PC-9 (cell line): Measurements from ENCODE around the gene MYO5C. TPM values are rescaled to one million over a fixed set of nuclear protein-coding genes. Genes with fewer than 3 reads are reported as not detected.

Source experiments
- BruUV-seq: library from RNA; stranded (reverse); fragments of 400-500 nt; replicated peaks from 2 replicates; lab custom pipeline; 2021; lab: Mats Ljungman, UMichigan
- CTCF ChIA-PET: fragments of 300-600 bp; sonication (Branson Sonifier 250); formaldehyde crosslinking; loops from one replicate; lab custom pipeline; 2022; ENCODE audit warnings: antibody characterized with exemption; lab: Charles Lee
- POLR2A ChIA-PET: fragments of 300-600 bp; sonication (Branson Sonifier 250); formaldehyde crosslinking; loops from one replicate; lab custom pipeline; 2022; ENCODE audit warnings: antibody characterized with exemption; ENCODE audit not compliant: unreplicated experiment; lab: Charles Lee
- DNase-seq, 2 experiments: peaks; one replicate each; pipeline versions ENCODE4 v3.0.0 to v3.0.0-alpha.2; 2015 to 2022; ENCODE audit warnings: mixed read lengths in 1 of 2
- H2AFZ ChIP-seq: fragments of 200-600 bp; sonication (generic); 2 replicates; pipeline ENCODE4 v1.8.1; 2017; ENCODE audit warnings: antibody characterized with exemption
- H3F3A ChIP-seq: fragments of 200-600 bp; sonication (generic); 2 replicates; pipeline ENCODE4 v1.8.1; 2017; ENCODE audit warnings: antibody characterized with exemption, mild to moderate bottlenecking, low read depth; ENCODE audit not compliant: insufficient read depth
- H3K27ac ChIP-seq: fragments of 200-600 bp; sonication (generic); 2 replicates; pipeline ENCODE4 v1.6.1; 2016; ENCODE audit warnings: mixed run types
- H3K27me3 ChIP-seq: fragments of 200-600 bp; sonication (generic); 2 replicates; pipeline ENCODE4 v1.6.1; 2016; ENCODE audit warnings: low read depth, mixed run types; ENCODE audit not compliant: insufficient read depth
- H3K36me3 ChIP-seq: fragments of 200-600 bp; sonication (generic); 2 replicates; pipeline ENCODE4 v1.6.1; 2016; ENCODE audit warnings: low read depth, mixed run types
- H3K4me1 ChIP-seq: fragments of 200-600 bp; sonication (generic); replicated peaks from 2 replicates; pipeline ENCODE4 v1.6.1; 2016; ENCODE audit warnings: mixed run types; ENCODE audit not compliant: insufficient read depth
- H3K4me2 ChIP-seq: fragments of 200-600 bp; sonication (generic); 2 replicates; pipeline ENCODE4 v1.6.1; 2017; ENCODE audit warnings: mixed run types
- H3K4me3 ChIP-seq: fragments of 200-600 bp; sonication (generic); 2 replicates; pipeline ENCODE4 v1.6.1; 2016; ENCODE audit warnings: mixed run types
- H3K79me2 ChIP-seq: fragments of 200-600 bp; sonication (generic); 2 replicates; pipeline ENCODE4 v1.6.1; 2017; ENCODE audit warnings: low read depth, mixed run types
- H3K9me2 ChIP-seq: fragments of 200-600 bp; sonication (generic); 2 replicates; pipeline ENCODE4 v1.8.1; 2017; ENCODE audit warnings: mild to moderate bottlenecking; ENCODE audit not compliant: insufficient read depth
- H3K9me3 ChIP-seq: fragments of 200-600 bp; sonication (generic); 2 replicates; pipeline ENCODE4 v1.8.1; 2016; ENCODE audit warnings: low read depth; ENCODE audit not compliant: insufficient read depth
- H4K20me1 ChIP-seq: fragments of 200-600 bp; sonication (generic); 2 replicates; pipeline ENCODE4 v1.8.1; 2017; ENCODE audit not compliant: insufficient read depth
- EZH2 ChIP-seq: fragments of 200-600 bp; sonication (generic); IDR thresholded peaks from 2 replicates; pipeline ENCODE4 v1.8.0; 2017; ENCODE audit warnings: antibody characterized with exemption, low read depth
- intact Hi-C: fragments of 100-400 bp; cut with micrococcal nuclease; formaldehyde crosslinking; loops from one replicate; pipeline ENCODE4 v1.10.0; 2022; ENCODE audit not compliant: unreplicated experiment
- total RNA-seq: library from RNA; stranded (reverse); gene quantifications from 2 replicates; pipeline ENCODE4 v1.2.3, GENCODE V29; 2021
- TF ChIP-seq, protein P1 (sequence below): fragments of 200-600 bp; sonication (generic); conservative IDR thresholded peaks from 2 replicates; pipeline ENCODE4 v1.6.1; 2017; ENCODE audit warnings: mixed run types, antibody characterized with exemption, mild to moderate bottlenecking, moderate library complexity

The MYO5C gene
- total RNA-seq, 1 experiment from 2014 or later, result 41.1 TPM

DNA sequence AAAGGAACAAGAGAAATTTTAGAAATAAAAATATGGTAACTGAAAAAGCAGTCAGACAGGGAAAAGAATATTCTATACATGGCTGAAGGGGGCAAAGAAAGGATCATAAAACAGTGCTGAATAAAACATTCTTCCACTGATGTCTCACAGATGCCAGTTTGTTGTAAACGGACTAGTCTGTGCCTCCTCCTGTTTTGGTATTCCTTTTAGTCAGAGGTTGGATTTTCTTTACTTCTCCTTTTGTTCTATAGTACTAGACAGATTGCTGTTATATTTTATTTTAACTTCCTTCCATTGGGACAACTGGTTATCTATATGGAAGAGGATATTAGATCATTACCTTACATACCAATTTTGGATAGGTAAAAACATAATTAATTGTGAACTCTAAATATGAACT, 88.4 kb downstream of the MYO5C start:
- Histone ChIP-seq H3K4me3 (no peak overlapping the region), H3K79me2 (no peaks in the 10 kb centered on the region), H3K9me3 (no peaks in the 10 kb centered on the region), H3K4me2 (no peak overlapping the region), H3K27ac (no peak overlapping the region), H3K27me3 (no peaks in the 10 kb centered on the region), H3K9me2 (no peaks in the 10 kb centered on the region), H3K4me1 (no peaks in the 10 kb centered on the region), H4K20me1 (no peaks in the 10 kb centered on the region), H3F3A (no peaks in the 10 kb centered on the region), H2AFZ (no peak overlapping the region), H3K36me3 (0 out of 2 replicates have a peak, but pooled peaks cover 5% of the 10 kb centered on the region)
- intact Hi-C loops, result loop anchor here (5.0 to 10.0 kb wide), 2 partner anchors 225 to 422 kb away; no protein-coding TSS in a partner anchor
- BruUV-seq, result no TSS peak
- DNase-seq, result no peak
- TF ChIP-seq EZH2, result no peak
- TF ChIP-seq, protein P1, sequence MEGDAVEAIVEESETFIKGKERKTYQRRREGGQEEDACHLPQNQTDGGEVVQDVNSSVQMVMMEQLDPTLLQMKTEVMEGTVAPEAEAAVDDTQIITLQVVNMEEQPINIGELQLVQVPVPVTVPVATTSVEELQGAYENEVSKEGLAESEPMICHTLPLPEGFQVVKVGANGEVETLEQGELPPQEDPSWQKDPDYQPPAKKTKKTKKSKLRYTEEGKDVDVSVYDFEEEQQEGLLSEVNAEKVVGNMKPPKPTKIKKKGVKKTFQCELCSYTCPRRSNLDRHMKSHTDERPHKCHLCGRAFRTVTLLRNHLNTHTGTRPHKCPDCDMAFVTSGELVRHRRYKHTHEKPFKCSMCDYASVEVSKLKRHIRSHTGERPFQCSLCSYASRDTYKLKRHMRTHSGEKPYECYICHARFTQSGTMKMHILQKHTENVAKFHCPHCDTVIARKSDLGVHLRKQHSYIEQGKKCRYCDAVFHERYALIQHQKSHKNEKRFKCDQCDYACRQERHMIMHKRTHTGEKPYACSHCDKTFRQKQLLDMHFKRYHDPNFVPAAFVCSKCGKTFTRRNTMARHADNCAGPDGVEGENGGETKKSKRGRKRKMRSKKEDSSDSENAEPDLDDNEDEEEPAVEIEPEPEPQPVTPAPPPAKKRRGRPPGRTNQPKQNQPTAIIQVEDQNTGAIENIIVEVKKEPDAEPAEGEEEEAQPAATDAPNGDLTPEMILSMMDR, result no peak
- ChIA-PET POLR2A (no interaction called here), CTCF (no interaction called here)

DNA sequence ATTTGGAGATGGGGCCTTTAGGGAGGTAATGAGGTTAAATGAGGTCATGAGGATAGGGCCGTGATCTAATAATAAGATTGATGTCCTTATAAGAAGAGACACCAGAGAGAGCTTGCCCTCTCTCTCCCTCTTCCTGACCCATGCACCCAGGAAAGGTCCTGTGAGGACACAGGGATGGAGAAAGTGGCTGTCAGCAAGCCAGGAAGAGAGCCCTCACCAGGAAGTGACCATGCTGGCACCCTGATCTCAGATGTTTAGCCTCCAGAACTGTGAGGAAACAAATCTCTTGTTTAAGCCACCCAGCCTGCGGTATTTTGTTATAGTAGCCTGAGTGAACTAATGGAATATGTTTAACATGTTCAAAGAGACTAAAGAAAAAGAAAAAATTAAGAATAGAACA, 89.2 kb downstream of the MYO5C start:
- DNase-seq, result no peak
- Histone ChIP-seq H3K27ac (no peak overlapping the region), H3F3A (no peaks in the 10 kb centered on the region), H3K9me3 (no peaks in the 10 kb centered on the region), H3K9me2 (no peaks in the 10 kb centered on the region), H4K20me1 (no peaks in the 10 kb centered on the region), H3K79me2 (no peaks in the 10 kb centered on the region), H3K4me2 (no peak overlapping the region), H2AFZ (no peak overlapping the region), H3K36me3 (0 out of 2 replicates have a peak, but pooled peaks cover 5% of the 10 kb centered on the region), H3K27me3 (no peaks in the 10 kb centered on the region), H3K4me1 (no peaks in the 10 kb centered on the region), H3K4me3 (no peak overlapping the region)
- no peak for TF ChIP-seq EZH2
- TF ChIP-seq, protein P1, result no peak
- intact Hi-C loops, result loop anchor here (5.0 to 10.0 kb wide), 2 partner anchors 224 to 422 kb away; no protein-coding TSS in a partner anchor
- no TSS peak for BruUV-seq
- CTCF ChIA-PET, result no interaction called here
- POLR2A ChIA-PET, result no interaction called here

DNA sequence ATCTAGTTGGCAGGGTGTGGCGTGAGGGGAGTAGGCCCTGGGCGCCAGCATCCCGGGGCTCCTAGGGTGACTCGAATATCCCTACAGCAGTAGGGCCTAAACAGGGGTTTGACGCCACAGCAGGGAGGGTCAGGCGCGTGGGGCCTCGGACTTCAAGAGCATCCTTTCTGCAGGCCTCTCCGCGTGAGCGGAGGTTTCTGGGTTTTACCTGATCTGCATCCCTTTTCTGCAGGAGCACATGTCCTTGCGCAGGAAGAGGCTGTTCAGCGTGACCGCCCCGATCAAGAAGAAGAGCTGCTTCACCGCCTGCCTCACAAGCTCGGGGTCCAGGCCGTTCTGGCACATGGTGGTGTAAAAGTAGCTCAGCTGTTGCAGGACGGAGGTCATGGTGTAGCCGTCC, 90.9 kb downstream of the MYO5C start:
- Histone ChIP-seq H3F3A (no peaks in the 10 kb centered on the region), H3K4me2 (no peak overlapping the region), H3K27me3 (no peaks in the 10 kb centered on the region), H3K9me3 (no peaks in the 10 kb centered on the region), H4K20me1 (no peaks in the 10 kb centered on the region), H3K36me3 (0 out of 2 replicates have a peak, but pooled peaks cover 5% of the 10 kb centered on the region), H2AFZ (no peak overlapping the region), H3K4me3 (no peak overlapping the region), H3K27ac (no peak overlapping the region), H3K79me2 (no peaks in the 10 kb centered on the region), H3K9me2 (no peaks in the 10 kb centered on the region), H3K4me1 (no peaks in the 10 kb centered on the region)
- intact Hi-C loops, result loop anchor here (5.0 to 10.0 kb wide), 2 partner anchors 222 to 420 kb away; no protein-coding TSS in a partner anchor
- TF ChIP-seq, protein P1, result no peak
- no peak for TF ChIP-seq EZH2
- ChIA-PET CTCF (no interaction called here), POLR2A (no interaction called here)
- no peak for DNase-seq
- no TSS peak for BruUV-seq
